Loucy (cell line): Measurements from ENCODE around the gene ELOF1.
"Not testable (repeated sequence)": the region's sequence is repeated elsewhere in the genome, so short reads cannot be mapped to it uniquely, and the experiment has no call there.

Experiments
- EZH2phosphoT487 ChIP-seq: fragments of 200-600 bp; IDR thresholded peaks from 2 replicates; pipeline ENCODE4 v1.6.1; 2018; ENCODE audit warnings: antibody characterized with exemption, mild to moderate bottlenecking, moderate library complexity, borderline replicate concordance
- TF ChIP-seq, protein P1 (sequence below): fragments of 200-600 bp; sonication (generic); conservative IDR thresholded peaks from 2 replicates; pipeline ENCODE4 v1.5.1; 2014; ENCODE audit warnings: mild to moderate bottlenecking, antibody characterized with exemption, low read length

DNA sequence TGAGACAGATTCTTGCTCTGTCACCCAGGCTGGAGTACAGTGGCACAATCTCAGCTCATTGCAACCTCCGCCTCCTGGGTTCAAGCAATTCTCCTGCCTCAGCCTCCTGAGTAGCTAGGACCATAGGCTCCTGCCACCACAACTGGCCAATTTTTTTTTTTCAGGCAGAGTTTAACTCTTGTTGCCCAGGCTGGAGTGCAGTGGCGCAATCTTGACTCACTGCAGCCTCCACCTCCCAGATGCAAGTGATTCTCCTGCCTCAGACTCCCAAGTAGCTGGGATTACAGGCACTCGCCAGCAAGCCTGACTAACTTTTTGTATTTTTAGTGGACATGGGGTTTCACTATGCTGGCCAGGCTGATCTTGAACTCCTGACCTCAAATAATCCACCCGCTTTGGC lies 14.7 kb upstream of the ELOF1 start:
- TF ChIP-seq, protein P1, sequence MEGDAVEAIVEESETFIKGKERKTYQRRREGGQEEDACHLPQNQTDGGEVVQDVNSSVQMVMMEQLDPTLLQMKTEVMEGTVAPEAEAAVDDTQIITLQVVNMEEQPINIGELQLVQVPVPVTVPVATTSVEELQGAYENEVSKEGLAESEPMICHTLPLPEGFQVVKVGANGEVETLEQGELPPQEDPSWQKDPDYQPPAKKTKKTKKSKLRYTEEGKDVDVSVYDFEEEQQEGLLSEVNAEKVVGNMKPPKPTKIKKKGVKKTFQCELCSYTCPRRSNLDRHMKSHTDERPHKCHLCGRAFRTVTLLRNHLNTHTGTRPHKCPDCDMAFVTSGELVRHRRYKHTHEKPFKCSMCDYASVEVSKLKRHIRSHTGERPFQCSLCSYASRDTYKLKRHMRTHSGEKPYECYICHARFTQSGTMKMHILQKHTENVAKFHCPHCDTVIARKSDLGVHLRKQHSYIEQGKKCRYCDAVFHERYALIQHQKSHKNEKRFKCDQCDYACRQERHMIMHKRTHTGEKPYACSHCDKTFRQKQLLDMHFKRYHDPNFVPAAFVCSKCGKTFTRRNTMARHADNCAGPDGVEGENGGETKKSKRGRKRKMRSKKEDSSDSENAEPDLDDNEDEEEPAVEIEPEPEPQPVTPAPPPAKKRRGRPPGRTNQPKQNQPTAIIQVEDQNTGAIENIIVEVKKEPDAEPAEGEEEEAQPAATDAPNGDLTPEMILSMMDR = not testable (repeated sequence)
- TF ChIP-seq EZH2phosphoT487 = not testable (repeated sequence)
